HL-60 (cell line): Measurements from ENCODE around the gene ZFP69.

Experiments
- GABPA ChIP-seq: IDR thresholded peaks from 2 replicates; pipeline ENCODE4 v1.6.1; 2012; ENCODE audit warnings: low read depth
- POLR2AphosphoS5 ChIP-seq: IDR thresholded peaks from 2 replicates; pipeline ENCODE4 v1.6.1; 2012; ENCODE audit warnings: low read depth
- SPI1 ChIP-seq: IDR thresholded peaks from 2 replicates; pipeline ENCODE4 v1.6.1; 2012; ENCODE audit warnings: low read depth, mild to moderate bottlenecking, borderline replicate concordance
- TF ChIP-seq, protein P1 (sequence below): IDR thresholded peaks from one replicate; pipeline ENCODE4 v1.5.1; 2011; ENCODE audit warnings: low read length, control low read depth, inconsistent platforms; ENCODE audit not compliant: insufficient read depth
- TF ChIP-seq, protein P2 (sequence below): IDR thresholded peaks from 2 replicates; pipeline ENCODE4 v1.6.1; 2012; ENCODE audit warnings: low read depth; ENCODE audit not compliant: insufficient replicate concordance

DNA sequence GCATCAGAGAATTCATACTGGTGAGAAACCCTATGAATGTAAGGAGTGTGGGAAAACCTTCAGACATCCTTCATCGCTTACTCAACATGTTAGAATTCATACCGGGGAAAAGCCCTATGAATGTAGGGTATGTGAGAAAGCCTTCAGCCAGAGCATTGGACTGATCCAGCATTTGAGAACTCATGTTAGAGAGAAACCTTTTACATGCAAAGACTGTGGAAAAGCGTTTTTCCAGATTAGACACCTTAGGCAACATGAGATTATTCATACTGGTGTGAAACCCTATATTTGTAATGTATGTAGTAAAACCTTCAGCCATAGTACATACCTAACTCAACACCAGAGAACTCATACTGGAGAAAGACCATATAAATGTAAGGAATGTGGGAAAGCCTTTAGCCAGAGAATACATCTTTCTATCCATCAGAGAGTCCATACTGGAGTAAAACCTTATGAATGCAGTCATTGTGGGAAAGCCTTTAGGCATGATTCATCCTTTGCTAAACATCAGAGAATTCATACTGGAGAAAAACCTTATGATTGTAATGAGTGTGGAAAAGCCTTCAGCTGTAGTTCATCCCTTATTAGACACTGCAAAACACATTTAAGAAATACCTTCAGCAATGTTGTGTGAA is 14.0 kb upstream of the ZFP69 start:
- TF ChIP-seq, protein P1, sequence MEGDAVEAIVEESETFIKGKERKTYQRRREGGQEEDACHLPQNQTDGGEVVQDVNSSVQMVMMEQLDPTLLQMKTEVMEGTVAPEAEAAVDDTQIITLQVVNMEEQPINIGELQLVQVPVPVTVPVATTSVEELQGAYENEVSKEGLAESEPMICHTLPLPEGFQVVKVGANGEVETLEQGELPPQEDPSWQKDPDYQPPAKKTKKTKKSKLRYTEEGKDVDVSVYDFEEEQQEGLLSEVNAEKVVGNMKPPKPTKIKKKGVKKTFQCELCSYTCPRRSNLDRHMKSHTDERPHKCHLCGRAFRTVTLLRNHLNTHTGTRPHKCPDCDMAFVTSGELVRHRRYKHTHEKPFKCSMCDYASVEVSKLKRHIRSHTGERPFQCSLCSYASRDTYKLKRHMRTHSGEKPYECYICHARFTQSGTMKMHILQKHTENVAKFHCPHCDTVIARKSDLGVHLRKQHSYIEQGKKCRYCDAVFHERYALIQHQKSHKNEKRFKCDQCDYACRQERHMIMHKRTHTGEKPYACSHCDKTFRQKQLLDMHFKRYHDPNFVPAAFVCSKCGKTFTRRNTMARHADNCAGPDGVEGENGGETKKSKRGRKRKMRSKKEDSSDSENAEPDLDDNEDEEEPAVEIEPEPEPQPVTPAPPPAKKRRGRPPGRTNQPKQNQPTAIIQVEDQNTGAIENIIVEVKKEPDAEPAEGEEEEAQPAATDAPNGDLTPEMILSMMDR: no peak
- TF ChIP-seq, protein P2, sequence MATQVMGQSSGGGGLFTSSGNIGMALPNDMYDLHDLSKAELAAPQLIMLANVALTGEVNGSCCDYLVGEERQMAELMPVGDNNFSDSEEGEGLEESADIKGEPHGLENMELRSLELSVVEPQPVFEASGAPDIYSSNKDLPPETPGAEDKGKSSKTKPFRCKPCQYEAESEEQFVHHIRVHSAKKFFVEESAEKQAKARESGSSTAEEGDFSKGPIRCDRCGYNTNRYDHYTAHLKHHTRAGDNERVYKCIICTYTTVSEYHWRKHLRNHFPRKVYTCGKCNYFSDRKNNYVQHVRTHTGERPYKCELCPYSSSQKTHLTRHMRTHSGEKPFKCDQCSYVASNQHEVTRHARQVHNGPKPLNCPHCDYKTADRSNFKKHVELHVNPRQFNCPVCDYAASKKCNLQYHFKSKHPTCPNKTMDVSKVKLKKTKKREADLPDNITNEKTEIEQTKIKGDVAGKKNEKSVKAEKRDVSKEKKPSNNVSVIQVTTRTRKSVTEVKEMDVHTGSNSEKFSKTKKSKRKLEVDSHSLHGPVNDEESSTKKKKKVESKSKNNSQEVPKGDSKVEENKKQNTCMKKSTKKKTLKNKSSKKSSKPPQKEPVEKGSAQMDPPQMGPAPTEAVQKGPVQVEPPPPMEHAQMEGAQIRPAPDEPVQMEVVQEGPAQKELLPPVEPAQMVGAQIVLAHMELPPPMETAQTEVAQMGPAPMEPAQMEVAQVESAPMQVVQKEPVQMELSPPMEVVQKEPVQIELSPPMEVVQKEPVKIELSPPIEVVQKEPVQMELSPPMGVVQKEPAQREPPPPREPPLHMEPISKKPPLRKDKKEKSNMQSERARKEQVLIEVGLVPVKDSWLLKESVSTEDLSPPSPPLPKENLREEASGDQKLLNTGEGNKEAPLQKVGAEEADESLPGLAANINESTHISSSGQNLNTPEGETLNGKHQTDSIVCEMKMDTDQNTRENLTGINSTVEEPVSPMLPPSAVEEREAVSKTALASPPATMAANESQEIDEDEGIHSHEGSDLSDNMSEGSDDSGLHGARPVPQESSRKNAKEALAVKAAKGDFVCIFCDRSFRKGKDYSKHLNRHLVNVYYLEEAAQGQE: no peak
- TF ChIP-seq POLR2AphosphoS5 (no peak), SPI1 (no peak), GABPA (no peak)
